OCI-LY1 (cell line): Measurements from ENCODE around the gene RASAL2.
"Not testable (repeated sequence)": the region's sequence is repeated elsewhere in the genome, so short reads cannot be mapped to it uniquely, and the experiment has no call there.

Experiments
- EZH2 ChIP-seq: fragments of 200-600 bp; sonication (generic), shearing (Covaris generic); IDR thresholded peaks from 2 replicates; pipeline ENCODE4 v1.8.0; 2017; ENCODE audit warnings: borderline replicate concordance, mixed run types, mild to moderate bottlenecking, antibody characterized with exemption, low read length, moderate library complexity, mixed read lengths
- TF ChIP-seq, protein P1 (sequence below): fragments of 200-600 bp; sonication (generic), shearing (Covaris generic); IDR thresholded peaks from 2 replicates; pipeline ENCODE4 v1.5.1; 2017; ENCODE audit warnings: mild to moderate bottlenecking, antibody characterized with exemption, low read length, moderate library complexity, mixed read lengths

DNA sequence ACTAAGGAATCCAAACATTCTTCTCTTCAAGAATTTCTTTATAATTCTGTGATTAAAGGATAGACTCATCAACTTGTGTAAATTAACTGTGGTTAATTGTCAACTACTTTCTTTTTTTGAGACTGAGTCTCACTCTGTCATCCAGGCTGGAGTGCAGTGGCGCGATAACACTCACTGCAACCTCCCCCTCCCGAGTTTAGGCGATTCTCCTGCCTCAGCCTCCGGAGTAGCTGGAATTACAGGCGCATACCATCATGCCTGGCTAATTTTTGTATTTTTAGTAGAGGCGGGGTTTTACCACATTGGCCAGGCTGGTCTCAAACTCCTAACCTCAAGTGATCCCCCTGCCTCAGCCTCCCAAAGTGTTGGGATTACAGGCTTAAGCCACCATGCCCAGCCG is 296.4 kb downstream of the RASAL2 start:
- TF ChIP-seq, protein P1, sequence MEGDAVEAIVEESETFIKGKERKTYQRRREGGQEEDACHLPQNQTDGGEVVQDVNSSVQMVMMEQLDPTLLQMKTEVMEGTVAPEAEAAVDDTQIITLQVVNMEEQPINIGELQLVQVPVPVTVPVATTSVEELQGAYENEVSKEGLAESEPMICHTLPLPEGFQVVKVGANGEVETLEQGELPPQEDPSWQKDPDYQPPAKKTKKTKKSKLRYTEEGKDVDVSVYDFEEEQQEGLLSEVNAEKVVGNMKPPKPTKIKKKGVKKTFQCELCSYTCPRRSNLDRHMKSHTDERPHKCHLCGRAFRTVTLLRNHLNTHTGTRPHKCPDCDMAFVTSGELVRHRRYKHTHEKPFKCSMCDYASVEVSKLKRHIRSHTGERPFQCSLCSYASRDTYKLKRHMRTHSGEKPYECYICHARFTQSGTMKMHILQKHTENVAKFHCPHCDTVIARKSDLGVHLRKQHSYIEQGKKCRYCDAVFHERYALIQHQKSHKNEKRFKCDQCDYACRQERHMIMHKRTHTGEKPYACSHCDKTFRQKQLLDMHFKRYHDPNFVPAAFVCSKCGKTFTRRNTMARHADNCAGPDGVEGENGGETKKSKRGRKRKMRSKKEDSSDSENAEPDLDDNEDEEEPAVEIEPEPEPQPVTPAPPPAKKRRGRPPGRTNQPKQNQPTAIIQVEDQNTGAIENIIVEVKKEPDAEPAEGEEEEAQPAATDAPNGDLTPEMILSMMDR = not testable (repeated sequence)
- TF ChIP-seq EZH2 = not testable (repeated sequence)
